Neural crest cell (in vitro differentiated cells): Measurements from ENCODE around the gene ZNF768. TPM values are rescaled to one million over a fixed set of nuclear protein-coding genes. Genes with fewer than 3 reads are reported as not detected.

Source experiments
- DNase-seq: peaks from one replicate; pipeline ENCODE4 v3.0.0; 2021; ENCODE audit warnings: low read depth, mixed read lengths, low spot score
- H3K27ac Mint-ChIP-seq: one replicate; pipeline ENCODE4 v1.8.0; 2021; ENCODE audit warnings: mild to moderate bottlenecking, mixed read lengths; ENCODE audit not compliant: unreplicated experiment
- H3K27me3 Mint-ChIP-seq: 2 replicates; pipeline ENCODE4 v1.8.0; 2021; ENCODE audit warnings: low read depth, mild to moderate bottlenecking, mixed read lengths
- H3K36me3 Mint-ChIP-seq: 2 replicates; pipeline ENCODE4 v1.8.0; 2021; ENCODE audit warnings: low read depth, mild to moderate bottlenecking, mixed read lengths
- H3K4me1 Mint-ChIP-seq: 2 replicates; pipeline ENCODE4 v1.8.0; 2021; ENCODE audit warnings: mixed read lengths
- H3K4me3 Mint-ChIP-seq: one replicate; pipeline ENCODE4 v1.8.0; 2021; ENCODE audit warnings: mild to moderate bottlenecking, mixed read lengths
- H3K9me3 Mint-ChIP-seq: 2 replicates; pipeline ENCODE4 v1.8.0; 2021; ENCODE audit warnings: mixed read lengths
- CTCF ChIP-seq: fragments of 200-600 bp; sonication (generic); conservative IDR thresholded peaks from 2 replicates; pipeline ENCODE4 v1.5.0; 2021; ENCODE audit warnings: antibody characterized with exemption, mild to moderate bottlenecking
- total RNA-seq: library from RNA; stranded (reverse); gene quantifications from 2 replicates; pipeline ENCODE4 v1.2.1, GENCODE V29; 2021

The ZNF768 gene
- total RNA-seq, 1 donor from 2014 or later = 68.5 TPM

DNA sequence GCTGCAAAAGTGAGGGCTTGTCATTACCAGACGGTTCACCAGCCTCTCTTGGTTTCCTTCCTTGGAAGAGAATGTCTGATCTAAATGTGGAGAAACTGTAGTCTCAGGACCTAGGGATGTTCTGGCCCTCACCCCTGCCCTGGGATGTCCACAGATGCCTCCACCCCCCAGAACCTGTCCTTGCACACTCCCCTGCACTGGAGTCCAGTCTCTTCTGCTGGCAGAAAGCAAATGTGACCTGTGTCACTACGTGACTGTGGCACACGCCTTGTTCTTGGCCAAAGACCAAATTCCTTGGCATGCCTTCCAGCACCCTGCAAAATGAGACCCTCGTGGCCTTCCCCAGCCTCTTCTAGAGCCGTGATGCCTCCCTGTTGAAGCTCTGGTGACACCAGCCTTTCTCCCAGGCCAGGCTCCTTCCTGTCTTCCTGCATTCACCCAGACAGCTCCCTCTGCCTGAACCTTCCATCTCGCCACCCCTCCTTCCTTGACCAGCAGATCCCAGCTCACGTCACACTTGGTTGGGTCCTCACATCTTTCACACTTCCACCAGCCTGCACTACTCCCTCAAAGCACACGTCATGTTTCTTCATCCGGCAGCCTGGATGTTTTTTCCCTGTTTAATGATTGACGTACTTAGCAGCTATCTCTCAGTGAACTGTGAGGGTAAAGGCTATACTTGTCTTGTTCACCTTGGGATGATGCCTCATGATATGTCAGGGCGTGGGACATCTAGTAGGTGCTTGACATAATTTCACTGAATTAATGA is 4.3 kb downstream of the ZNF768 start:
- H3K27ac Mint-ChIP-seq = no peak overlapping the region
- TF ChIP-seq CTCF = no peak
- peak overlapping the region; percentile 22 for H3K4me3 Mint-ChIP-seq
- peaks cover 5% of the 10 kb centered on the region for H3K4me1 Mint-ChIP-seq
- H3K36me3 Mint-ChIP-seq = no peaks in the 10 kb centered on the region
- peaks cover 2% of the 10 kb centered on the region for H3K27me3 Mint-ChIP-seq
- no peak for DNase-seq
- H3K9me3 Mint-ChIP-seq = no peaks in the 10 kb centered on the region

DNA sequence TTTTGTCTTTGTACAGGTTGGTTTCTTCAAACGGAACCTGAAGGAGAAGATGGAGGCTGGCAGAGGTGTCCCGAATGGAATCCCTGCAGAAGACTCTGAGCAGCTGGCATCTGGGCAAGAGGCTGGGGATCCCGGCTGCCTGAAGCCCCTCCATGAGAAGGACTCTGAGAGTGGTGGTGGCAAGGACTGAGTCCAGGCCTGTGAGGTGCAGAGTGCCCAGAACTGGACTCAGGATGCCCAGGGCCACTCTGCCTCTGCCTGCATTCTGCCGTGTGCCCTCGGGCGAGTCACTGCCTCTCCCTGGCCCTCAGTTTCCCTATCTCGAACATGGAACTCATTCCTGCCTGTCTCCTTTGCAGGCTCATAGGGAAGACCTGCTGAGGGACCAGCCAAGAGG is 4.9 kb downstream of the ZNF768 start:
- TF ChIP-seq CTCF = no peak
- Mint-ChIP-seq H3K27ac (no peak overlapping the region), H3K4me1 (peaks cover 5% of the 10 kb centered on the region), H3K9me3 (no peaks in the 10 kb centered on the region), H3K4me3 (no peak overlapping the region), H3K36me3 (no peaks in the 10 kb centered on the region), H3K27me3 (peaks cover 2% of the 10 kb centered on the region)
- no peak for DNase-seq

DNA sequence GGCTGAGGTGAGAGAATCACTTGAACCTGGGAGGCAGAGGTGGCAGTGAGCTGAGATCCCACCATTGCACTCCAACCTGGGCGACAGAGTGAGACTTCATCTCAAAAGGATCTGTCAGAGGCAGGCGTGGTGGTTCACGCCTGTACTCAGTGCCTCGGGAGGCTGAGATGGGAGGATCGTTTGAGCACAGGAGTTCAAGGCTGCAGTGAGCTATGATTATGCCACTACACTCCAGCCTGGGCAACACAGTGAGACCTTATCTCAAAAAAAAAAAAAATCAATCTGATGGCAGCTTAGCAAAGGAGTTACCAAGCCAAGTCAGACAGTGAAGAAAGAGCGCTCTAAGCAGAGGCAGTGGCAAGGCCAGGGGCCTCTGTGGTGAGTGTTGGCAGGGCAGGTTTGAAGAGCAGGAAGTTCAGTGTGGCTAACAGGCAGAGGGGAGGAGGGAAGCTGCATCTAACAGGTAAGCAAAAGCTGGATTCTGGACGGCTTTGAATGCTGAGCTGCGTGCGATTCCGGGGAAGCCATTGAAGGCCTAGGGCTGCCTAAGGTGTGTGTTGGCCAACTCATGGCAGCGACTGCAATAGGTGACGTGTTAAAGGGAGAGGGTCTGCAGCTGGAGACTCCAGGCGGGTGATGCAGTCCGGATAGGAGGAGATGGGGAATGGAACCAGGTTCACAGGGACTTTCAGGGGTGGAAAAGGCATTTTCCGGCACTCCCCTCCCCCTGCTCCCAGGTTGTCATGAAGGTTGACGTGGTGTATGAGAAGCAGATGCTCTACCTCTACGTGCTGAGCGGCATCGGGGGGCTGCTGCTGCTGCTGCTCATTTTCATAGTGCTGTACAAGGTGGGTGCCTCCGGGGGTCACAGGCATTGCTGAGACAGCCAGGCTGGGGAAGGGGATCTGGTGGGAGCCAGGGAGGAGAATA is 7.0 kb downstream of the ZNF768 start:
- no peak for TF ChIP-seq CTCF
- Mint-ChIP-seq H3K4me3 (no peak overlapping the region), H3K4me1 (no peaks in the 10 kb centered on the region), H3K36me3 (no peaks in the 10 kb centered on the region), H3K9me3 (no peaks in the 10 kb centered on the region), H3K27me3 (peaks cover 2% of the 10 kb centered on the region), H3K27ac (no peak overlapping the region)
- no peak for DNase-seq

DNA sequence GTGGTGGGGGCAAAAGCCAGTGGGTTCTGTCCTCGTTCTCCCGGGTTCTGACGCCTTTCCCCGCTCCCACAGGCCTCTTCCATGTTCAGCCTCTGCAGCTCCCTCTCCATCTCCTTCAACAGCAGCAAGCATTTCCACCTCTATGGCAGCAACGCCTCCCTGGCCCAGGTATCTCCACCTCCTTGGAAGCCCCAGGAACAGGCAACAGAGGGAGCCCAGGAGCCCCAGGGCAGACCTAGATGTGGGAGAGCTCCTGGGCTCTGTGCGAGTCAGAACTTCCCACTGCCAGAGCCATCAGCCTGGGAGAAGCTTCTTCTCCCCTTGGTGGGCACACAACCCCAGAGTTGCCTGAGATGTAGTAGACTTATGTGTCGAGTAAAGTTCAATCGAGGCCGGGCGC is 7.8 kb downstream of the ZNF768 start:
- H3K27me3 Mint-ChIP-seq = peaks cover 2% of the 10 kb centered on the region
- DNase-seq = no peak
- H3K4me3 Mint-ChIP-seq = no peak overlapping the region
- TF ChIP-seq CTCF = no peak
- H3K27ac Mint-ChIP-seq = no peak overlapping the region
- no peaks in the 10 kb centered on the region for H3K4me1 Mint-ChIP-seq
- H3K36me3 Mint-ChIP-seq = no peaks in the 10 kb centered on the region
- no peaks in the 10 kb centered on the region for H3K9me3 Mint-ChIP-seq

GRCh38 chr16:30515275-30515674 is 11.1 kb downstream of the ZNF768 start:
- Mint-ChIP-seq H3K9me3 (no peaks in the 10 kb centered on the region), H3K27ac (no peak overlapping the region), H3K27me3 (peaks cover 2% of the 10 kb centered on the region), H3K36me3 (no peaks in the 10 kb centered on the region), H3K4me1 (no peaks in the 10 kb centered on the region), H3K4me3 (no peak overlapping the region)
- no peak for DNase-seq
- no peak for TF ChIP-seq CTCF
